RCC 7860 (cell line): ENCODE data around the gene WNT3.

ENCODE experiments used
- DNase-seq: peaks from one replicate; pipeline ENCODE4 v3.0.0-alpha.2; 2015; ENCODE audit warnings: low spot score
- FAIRE-seq: peaks from 2 replicates; lab custom pipeline; 2012; peaks lifted over from hg19 to GRCh38; lab: Jason Lieb, UNC

Gene WNT3

DNA sequence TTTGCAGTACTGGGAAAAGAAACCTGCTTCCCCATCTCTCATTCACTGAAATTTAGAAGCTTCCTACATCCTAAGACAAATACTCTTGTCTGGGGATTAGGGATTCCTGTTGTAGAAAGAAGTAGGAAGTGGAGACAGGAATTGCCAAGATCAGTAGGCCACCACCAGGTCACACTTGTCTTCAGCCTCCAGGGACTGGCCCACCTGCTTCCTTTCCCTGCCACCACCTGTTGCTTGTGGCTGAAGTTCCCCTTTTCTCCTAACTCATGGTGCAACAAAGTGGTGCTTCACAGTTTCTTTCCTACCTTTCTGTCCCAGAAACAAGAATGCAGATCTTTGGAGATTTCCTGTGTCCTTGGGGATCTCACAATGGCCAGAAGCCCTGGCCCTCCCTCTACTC lies 82.4 kb downstream of the WNT3 start:
- DNase-seq = no peak
- no peak for FAIRE-seq

DNA sequence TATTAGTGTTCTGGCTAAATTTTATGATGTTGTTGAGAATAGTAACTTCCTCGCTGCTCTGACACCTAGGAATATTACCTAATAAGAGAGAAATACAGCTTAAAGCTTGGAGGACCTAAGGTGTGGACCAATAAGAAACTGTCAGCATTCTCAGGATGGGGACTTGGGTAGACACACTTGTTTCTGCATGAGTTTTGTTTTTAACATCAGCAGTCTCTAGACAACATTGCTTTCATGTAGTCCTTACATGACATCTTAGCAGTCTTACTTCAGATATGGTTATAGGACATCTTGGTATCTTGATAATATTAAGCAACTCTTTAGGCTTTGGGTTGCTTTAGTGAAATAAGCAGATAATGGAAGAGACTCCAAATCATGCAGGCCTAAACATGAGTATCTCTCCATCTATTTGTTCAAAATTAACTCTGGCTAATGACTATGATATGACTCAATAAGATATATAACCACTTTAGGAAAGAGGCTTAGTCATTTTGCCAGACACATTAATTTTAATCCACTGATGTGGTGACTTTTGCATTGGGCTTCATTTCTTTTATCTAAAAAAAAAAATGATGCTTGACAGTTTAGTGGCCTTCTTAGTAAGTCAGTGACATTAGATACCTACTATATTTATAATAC lies 84.5 kb downstream of the WNT3 start:
- FAIRE-seq = peak; percentile 92
- peak; percentile 44 for DNase-seq

DNA sequence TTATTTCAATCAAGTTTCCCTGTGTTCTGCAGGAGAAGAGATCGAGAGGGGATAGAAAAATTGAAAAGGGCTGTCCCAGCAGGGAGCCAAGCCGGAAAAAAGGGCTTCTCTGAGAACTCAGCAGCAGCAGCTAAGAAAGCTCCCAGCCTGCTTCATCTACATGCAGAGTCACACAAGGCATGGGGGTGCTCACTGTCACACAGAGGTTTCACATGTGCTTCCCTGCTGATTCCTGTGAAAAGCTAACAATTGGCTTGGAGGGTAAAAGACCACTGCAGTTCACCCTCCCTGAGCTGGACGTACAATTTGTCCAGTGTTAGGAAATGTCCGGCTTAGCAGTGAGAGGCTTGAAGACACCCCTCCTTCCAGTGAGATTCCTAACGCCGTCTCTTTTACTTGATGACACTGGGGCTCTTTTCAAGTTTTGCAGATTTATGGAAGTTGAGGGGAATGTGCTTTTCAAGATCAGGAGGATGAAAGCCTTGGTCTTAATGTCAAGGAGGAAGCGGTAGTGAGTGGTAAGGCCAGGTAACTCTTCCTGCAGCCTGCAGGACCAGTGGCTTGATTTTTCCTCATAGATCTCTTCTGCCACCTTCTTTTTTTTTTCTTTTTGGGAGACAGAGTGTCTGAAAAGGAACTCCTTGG lies 85.6 kb downstream of the WNT3 start:
- FAIRE-seq (no peak), DNase-seq (no peak)

DNA sequence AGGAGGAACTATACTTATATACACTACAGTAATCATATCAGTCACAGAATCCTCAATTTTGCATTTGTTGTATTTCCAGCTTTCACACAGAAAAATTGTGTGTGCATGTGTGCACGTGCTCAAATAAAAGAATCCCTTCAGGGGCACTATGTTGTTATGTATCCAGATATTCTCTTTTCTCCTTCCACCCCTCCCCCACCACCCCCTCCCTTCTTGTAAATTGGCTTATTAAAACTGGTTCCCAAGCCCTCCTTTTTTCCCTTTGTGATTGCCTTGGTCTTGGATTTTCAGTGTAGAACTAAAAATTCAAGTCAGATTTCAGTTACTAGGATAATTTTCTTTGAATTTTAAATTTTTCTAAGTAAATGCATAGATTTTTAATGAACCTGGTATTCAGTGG lies 86.3 kb downstream of the WNT3 start:
- FAIRE-seq (no peak), DNase-seq (no peak)

DNA sequence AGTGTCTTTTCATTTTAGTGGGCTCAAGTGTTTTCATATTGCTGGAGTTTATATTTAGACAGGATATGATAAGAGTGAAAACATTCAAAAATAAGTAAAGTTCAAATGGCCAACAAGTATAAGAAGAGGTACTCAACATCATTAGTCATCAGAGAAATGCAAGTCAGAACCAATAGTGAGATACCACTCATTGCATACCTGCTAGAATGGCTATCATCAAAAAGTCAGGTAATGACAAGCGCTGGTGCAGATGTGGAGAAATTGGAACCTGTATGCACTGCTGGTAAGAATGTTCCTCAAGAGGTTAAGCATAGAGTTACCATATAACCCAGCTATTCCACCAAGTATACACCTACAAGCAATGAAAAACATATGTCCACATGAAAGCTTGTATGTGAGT lies 87.8 kb downstream of the WNT3 start:
- no peak for DNase-seq
- no peak for FAIRE-seq

DNA sequence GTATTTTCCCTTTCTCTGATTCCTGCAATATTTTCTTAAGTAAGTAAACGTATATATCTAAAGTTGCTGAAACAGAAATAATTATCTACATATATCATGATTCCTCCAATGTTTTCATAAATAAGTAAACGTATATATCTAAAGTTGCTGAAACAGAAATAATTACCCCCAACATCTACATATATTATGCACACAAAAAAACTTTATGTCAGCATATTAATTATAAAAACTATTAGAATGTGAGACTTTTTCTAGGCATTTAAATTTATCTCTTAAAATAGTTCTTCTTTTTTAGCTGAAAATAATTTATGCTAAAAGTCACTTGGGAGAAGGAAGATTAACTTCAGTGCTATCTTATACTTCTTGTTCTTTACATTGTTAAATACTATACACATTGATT lies 88.5 kb downstream of the WNT3 start:
- no peak for DNase-seq
- no peak for FAIRE-seq

DNA sequence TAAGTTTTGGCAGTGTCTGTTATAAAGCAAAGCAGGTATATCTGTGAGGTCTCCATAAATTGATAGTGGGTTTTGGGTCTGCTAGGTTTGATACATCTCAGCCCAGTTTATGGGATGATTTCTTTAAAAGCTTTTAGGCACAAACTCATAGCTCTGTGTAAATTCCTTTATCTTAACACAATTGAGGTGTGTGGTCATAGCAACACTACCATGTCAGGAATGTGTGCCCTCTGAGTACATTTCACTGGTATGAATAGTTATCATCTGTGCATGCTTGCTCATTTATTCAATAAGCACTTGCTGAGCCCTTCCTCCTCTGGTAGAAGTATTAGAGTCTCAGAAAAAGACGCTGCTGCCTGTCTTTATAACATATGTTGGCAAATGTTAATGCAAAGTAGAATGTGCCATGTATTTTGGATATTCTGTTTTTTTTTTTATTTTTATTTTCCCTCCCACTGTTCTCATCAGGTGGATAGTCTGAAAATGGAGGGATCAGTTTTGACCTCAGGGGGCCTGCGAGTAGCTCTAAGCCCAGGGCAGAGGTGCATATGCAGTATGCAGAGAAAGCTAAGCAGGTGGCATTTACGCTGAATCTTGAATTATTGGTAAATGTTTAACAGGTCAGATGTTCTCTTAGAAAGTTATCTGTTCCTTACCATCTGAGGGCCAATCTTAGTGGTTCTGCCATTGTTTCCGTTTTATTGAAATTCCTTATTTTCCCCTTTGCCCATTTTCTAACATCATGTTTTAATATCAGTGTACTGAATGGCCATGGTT lies 90.7 kb downstream of the WNT3 start:
- peak; percentile 61 for FAIRE-seq

DNA sequence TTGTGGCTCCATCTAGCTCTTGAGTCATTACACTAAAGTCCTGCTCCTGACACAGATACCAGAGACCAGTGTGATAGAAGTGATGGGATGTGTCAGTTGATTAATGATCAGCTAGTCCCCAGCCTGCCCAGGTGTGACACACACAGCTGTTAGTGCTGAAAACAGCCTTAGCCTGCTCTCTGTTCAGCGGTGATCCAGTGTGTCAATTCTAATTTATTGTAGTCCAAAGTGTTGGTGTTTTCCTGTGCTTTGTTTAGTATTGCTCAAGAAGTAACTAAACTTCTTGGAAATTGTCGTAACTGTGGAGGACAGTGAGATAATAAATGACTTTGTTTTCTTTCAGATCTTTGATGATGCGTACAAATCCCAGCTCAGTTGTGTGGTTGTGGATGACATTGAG lies 92.3 kb downstream of the WNT3 start:
- peak; percentile 65 for DNase-seq
- peak; percentile 82 for FAIRE-seq

More for the DNA sequence above, 90.7 kb downstream of the WNT3 start:
- peak; percentile 73 for DNase-seq

DNA sequence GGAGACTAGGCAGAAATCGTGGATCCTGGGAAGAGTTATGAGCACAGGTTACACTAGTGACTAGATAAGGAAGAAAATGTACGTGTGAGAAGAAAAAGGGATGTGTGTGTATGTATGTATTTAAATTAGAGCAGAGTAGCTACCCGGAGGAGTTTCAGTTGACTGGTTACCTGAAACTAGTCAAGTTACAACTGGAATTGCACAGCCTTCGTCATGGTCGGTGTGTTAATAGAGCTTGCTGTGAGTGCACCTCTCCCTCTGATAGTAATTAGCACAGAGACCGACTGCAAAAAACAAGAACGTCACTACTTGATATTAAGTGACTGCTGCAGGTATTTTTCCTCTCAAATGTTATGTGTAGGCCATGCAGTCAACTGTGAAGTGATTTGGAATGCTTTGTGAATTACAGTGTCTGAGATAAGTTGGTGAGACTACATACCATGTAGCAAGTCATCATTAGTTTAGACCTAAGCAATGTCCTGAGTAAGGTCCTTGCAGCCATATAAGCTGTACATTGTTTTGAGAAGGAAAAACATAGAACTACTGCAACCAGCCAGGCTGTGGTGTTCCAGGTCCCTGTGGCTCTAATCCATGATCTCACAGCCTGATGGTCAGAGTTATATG lies 95.7 kb downstream of the WNT3 start:
- DNase-seq (peak; percentile 55), FAIRE-seq (no peak)

DNA sequence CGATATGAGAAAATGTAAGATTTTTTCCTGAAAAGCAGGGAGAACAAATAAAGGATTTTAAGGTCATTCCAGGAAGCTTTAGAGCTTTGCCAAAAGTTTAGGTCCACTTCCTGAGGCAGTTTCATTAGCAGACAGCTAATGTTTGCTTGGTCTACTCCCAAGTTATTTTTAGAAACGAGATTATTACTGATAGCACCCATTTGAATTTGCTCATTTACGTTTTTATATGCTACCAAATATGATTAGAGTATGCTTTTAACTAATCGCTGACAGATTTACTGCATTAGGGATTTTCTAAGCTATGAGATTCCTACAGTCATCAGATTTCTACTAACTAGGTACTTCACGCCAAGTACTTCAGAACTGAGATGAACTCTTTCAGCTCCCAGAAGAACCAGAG lies 98.1 kb downstream of the WNT3 start:
- DNase-seq (no peak), FAIRE-seq (no peak)

DNA sequence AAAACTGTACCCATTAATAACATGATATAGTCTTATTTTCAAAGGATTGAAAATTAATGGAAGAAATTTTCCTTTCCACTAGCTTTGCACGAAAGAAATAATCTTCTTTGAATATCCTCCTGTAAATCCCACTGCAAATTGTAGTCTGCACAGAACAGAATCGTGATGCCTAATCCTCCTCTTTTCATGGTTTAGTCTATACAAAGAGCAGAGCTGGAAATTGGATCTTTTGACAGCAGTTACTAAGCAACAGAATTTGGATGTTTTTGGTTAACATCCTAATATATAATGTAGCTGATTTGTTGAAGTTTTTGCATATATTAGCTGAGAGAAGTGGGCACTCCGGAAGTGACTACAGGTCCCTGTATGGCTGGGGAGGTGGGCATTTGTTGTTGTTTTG lies 98.6 kb downstream of the WNT3 start:
- DNase-seq = no peak
- FAIRE-seq = no peak

DNA sequence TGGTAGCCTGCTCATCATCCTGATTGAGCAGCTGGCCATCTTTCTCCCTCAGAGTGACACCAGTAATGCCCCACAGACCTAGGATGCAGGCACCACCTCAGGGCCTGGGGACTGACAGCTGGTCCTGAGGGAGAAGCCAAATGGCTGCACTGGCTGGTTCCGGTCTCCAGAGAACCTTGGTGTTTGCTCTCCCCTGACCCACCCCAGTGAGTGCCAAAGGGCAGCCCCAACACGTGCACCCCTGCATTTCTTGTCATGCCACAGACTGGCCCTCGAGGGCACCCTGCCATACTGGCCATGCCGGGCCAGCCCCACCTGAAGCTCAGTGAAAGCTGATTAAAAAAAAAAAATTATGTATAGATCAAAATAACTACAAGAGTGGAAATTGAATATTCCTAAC lies 100.5 kb downstream of the WNT3 start:
- no peak for FAIRE-seq
- no peak for DNase-seq
